Nephron (organoid): ENCODE measurements around the gene UBE2E1.
A peak's percentile ranks its signal among the peaks of the same experiment; 100 is the strongest.

Source experiments
- H3K27ac Mint-ChIP-seq, 3 experiments: 2 replicates each; pipeline ENCODE4 v1.8.0; 2020; ENCODE audit warnings: mixed read lengths in 3 of 3, mild to moderate bottlenecking in 2 of 3, moderate library complexity in 1 of 3
- H3K27me3 Mint-ChIP-seq: 2 replicates; pipeline ENCODE4 v1.8.0; 2021; ENCODE audit warnings: low read depth, mild to moderate bottlenecking, moderate library complexity, mixed read lengths
- H3K36me3 Mint-ChIP-seq: 2 replicates; pipeline ENCODE4 v1.8.0; 2020; ENCODE audit warnings: low read depth, mixed read lengths
- H3K4me1 Mint-ChIP-seq: 2 replicates; pipeline ENCODE4 v1.8.0; 2020; ENCODE audit warnings: mixed read lengths
- H3K4me3 Mint-ChIP-seq, 3 experiments: 2 replicates each; pipeline ENCODE4 v1.8.0; 2020; ENCODE audit warnings: mild to moderate bottlenecking in 3 of 3, mixed read lengths in 3 of 3, moderate library complexity in 2 of 3
- H3K9me3 Mint-ChIP-seq: 2 replicates; pipeline ENCODE4 v1.8.0; 2020; ENCODE audit warnings: mixed read lengths
- CTCF ChIP-seq, 3 experiments: fragments of 200-600 bp; sonication (generic); IDR thresholded peaks; one replicate each; pipeline ENCODE4 v1.5.0; 2021; ENCODE audit warnings: antibody characterized with exemption in 3 of 3; ENCODE audit not compliant: unreplicated experiment in 3 of 3

Gene UBE2E1

DNA sequence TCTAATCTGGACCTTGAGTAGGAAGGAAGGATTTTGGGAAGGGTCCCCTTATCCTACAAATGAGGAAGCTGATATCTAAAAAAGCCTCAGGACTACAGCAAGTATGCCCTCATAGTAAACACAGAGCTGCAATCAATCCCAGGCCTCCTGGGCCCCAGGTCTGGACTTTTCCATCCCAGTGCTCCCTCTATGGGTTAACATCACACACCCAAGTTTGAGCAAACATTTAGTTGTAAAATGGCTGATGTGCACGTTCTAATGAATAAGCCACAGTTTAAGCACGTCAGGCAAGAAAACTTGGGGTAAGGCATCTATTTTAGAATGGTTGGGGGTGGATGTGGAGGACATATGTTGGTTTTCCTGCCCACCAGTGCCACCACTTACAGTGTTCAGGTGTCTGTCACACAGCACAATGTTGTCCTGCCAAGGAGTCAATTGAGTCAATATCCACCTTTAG is 44.3 kb upstream of the UBE2E1 start:
- Mint-ChIP-seq H3K27me3 (peaks cover 3% of the 10 kb centered on the region), H3K4me3 (no peak overlapping the region), H3K36me3 (no peaks in the 10 kb centered on the region), H3K4me1 (peaks cover 46% of the 10 kb centered on the region), H3K27ac (peak overlapping the region; percentile 46 to 99 (median 98)), H3K9me3 (no peaks in the 10 kb centered on the region)
- peak in 1 of 3 experiments; percentile 40 for TF ChIP-seq CTCF (IDR thresholded peaks at IDR 0.05; ENCODE audit: unreplicated experiment in 3 of 3)

GRCh38 chr3:23762214-23762613 is 43.5 kb upstream of the UBE2E1 start:
- peaks cover 3% of the 10 kb centered on the region for H3K27me3 Mint-ChIP-seq
- peak overlapping the region in 2 of 3 experiments; percentile 68 to 73 for H3K4me3 Mint-ChIP-seq
- H3K4me1 Mint-ChIP-seq = peaks cover 43% of the 10 kb centered on the region
- no peaks in the 10 kb centered on the region for H3K36me3 Mint-ChIP-seq
- H3K27ac Mint-ChIP-seq = peak overlapping the region; percentile 98 to 99 (median 98)
- no peaks in the 10 kb centered on the region for H3K9me3 Mint-ChIP-seq
- TF ChIP-seq CTCF (IDR thresholded peaks at IDR 0.05; ENCODE audit: unreplicated experiment in 3 of 3) = no peak

- TF ChIP-seq CTCF (IDR thresholded peaks at IDR 0.05; ENCODE audit: unreplicated experiment in 3 of 3) = no peak
- H3K36me3 Mint-ChIP-seq = no peaks in the 10 kb centered on the region
- peak overlapping the region; percentile 98 to 99 (median 98) for H3K27ac Mint-ChIP-seq
- H3K27me3 Mint-ChIP-seq = peaks cover 3% of the 10 kb centered on the region
- H3K9me3 Mint-ChIP-seq = no peaks in the 10 kb centered on the region
- peak overlapping the region; percentile 56 to 73 (median 68) for H3K4me3 Mint-ChIP-seq
- peaks cover 43% of the 10 kb centered on the region for H3K4me1 Mint-ChIP-seq
Measured at GRCh38 chr3:23762759-23763477, 42.8 kb upstream of the UBE2E1 start.

- Mint-ChIP-seq H3K4me3 (no peak overlapping the region), H3K27ac (peak overlapping the region in 2 of 3 experiments; percentile 54 to 58), H3K9me3 (no peaks in the 10 kb centered on the region), H3K4me1 (peaks cover 39% of the 10 kb centered on the region), H3K27me3 (peaks cover 3% of the 10 kb centered on the region), H3K36me3 (no peaks in the 10 kb centered on the region)
- TF ChIP-seq CTCF (IDR thresholded peaks at IDR 0.05; ENCODE audit: unreplicated experiment in 3 of 3) = no peak
Measured at GRCh38 chr3:23764407-23764806, 41.3 kb upstream of the UBE2E1 start.

DNA sequence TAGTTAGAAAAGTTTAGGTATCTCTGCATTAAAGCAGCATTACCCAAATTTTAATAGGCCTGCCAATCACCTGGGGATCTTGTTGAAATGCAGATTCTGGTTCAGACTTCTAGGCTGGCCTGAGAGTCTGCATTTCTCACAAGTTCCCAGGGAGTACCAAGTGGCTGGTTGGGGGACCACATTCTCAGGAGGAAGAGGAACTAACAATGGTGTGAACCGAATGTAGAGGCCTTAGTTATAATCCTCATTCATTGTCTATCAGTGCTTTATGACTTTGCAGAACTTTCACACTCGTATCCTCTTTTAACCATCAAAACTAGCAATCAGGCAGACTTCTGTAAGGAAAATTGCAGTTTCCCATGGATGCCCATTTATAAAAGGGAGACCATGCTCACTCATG is 38.2 kb upstream of the UBE2E1 start:
- Mint-ChIP-seq H3K27ac (no peak overlapping the region), H3K36me3 (no peaks in the 10 kb centered on the region), H3K4me3 (no peak overlapping the region), H3K4me1 (peaks cover 16% of the 10 kb centered on the region), H3K27me3 (peaks cover 3% of the 10 kb centered on the region), H3K9me3 (no peaks in the 10 kb centered on the region)
- no peak for TF ChIP-seq CTCF (IDR thresholded peaks at IDR 0.05; ENCODE audit: unreplicated experiment in 3 of 3)
